ENCODE measurements around the gene RBM25. TPM values are rescaled to one million over a fixed set of nuclear protein-coding genes. Genes with fewer than 3 reads are reported as not detected.

Gene RBM25
- total RNA-seq, 1 donor: 32.9 TPM

- H3K9me3 ChIP-seq (ENCODE audit: low read depth, low read length): no peaks in the 10 kb centered on the region
- no peak overlapping the region for H2AFZ ChIP-seq (ENCODE audit: low read length)
- no peak for DNase-seq (ENCODE audit: insufficient read length, low spot score, missing footprints)
- no peaks in the 10 kb centered on the region for H3K27me3 ChIP-seq (ENCODE audit: insufficient read depth, low read length)
- peaks cover 2% of the 10 kb centered on the region for H4K20me1 ChIP-seq (ENCODE audit: insufficient read depth, low read length)
- TF ChIP-seq, protein P1, sequence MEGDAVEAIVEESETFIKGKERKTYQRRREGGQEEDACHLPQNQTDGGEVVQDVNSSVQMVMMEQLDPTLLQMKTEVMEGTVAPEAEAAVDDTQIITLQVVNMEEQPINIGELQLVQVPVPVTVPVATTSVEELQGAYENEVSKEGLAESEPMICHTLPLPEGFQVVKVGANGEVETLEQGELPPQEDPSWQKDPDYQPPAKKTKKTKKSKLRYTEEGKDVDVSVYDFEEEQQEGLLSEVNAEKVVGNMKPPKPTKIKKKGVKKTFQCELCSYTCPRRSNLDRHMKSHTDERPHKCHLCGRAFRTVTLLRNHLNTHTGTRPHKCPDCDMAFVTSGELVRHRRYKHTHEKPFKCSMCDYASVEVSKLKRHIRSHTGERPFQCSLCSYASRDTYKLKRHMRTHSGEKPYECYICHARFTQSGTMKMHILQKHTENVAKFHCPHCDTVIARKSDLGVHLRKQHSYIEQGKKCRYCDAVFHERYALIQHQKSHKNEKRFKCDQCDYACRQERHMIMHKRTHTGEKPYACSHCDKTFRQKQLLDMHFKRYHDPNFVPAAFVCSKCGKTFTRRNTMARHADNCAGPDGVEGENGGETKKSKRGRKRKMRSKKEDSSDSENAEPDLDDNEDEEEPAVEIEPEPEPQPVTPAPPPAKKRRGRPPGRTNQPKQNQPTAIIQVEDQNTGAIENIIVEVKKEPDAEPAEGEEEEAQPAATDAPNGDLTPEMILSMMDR (IDR thresholded peaks at IDR 0.05; ENCODE audit: extremely low read depth, low read depth, low read length): no peak
- H3K27ac ChIP-seq (ENCODE audit: low read depth, low read length): no peak overlapping the region
- no peak overlapping the region for H3K4me3 ChIP-seq (ENCODE audit: insufficient read depth, low read length)
- H3K79me2 ChIP-seq (ENCODE audit: insufficient read depth, low read length): peaks cover 41% of the 10 kb centered on the region
- no peak overlapping the region for H3K4me2 ChIP-seq (ENCODE audit: insufficient read depth, low read length)
- H3K36me3 ChIP-seq (ENCODE audit: insufficient read depth, low read length): peaks cover 23% of the 10 kb centered on the region
- H3K4me1 ChIP-seq (ENCODE audit: insufficient read depth, low read length): peaks cover 44% of the 10 kb centered on the region
These were observed 91.4 kb downstream of the RBM25 start for GRCh38 chr14:73149753-73150152.

DNA sequence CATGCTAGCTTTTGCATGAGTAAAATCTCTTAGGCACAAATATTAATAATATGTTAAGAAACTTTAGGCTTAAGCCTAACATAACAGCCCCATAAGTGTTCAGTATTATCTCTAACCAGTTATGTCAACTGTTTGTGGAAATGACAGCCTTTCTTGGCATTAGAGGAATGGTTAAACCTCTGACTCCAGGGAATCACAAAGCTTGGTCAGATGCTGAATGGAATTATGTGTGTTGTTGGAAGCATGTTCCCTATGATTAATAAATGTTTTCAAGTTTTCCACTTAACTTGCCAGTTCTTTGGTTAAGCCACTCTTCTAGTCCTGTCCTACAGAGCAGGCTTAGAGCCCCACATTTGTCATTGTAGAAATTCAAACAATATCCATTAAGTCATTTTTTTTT is 94.9 kb downstream of the RBM25 start:
- peaks cover 36% of the 10 kb centered on the region for H3K36me3 ChIP-seq (ENCODE audit: insufficient read depth, low read length)
- no peaks in the 10 kb centered on the region for H3K9me3 ChIP-seq (ENCODE audit: low read depth, low read length)
- peak; percentile 81 for DNase-seq (ENCODE audit: insufficient read length, low spot score, missing footprints)
- no peaks in the 10 kb centered on the region for H3K27me3 ChIP-seq (ENCODE audit: insufficient read depth, low read length)
- no peak overlapping the region for H2AFZ ChIP-seq (ENCODE audit: low read length)
- TF ChIP-seq, protein P1 (IDR thresholded peaks at IDR 0.05; ENCODE audit: extremely low read depth, low read depth, low read length): no peak
- peak overlapping the region; percentile 41 for H3K4me2 ChIP-seq (ENCODE audit: insufficient read depth, low read length)
- no peak overlapping the region for H3K4me3 ChIP-seq (ENCODE audit: insufficient read depth, low read length)
- H3K4me1 ChIP-seq (ENCODE audit: insufficient read depth, low read length): peaks cover 17% of the 10 kb centered on the region
- peaks cover 26% of the 10 kb centered on the region for H3K79me2 ChIP-seq (ENCODE audit: insufficient read depth, low read length)
- H4K20me1 ChIP-seq (ENCODE audit: insufficient read depth, low read length): no peaks in the 10 kb centered on the region
- peak overlapping the region; percentile 76 for H3K27ac ChIP-seq (ENCODE audit: low read depth, low read length)

DNA sequence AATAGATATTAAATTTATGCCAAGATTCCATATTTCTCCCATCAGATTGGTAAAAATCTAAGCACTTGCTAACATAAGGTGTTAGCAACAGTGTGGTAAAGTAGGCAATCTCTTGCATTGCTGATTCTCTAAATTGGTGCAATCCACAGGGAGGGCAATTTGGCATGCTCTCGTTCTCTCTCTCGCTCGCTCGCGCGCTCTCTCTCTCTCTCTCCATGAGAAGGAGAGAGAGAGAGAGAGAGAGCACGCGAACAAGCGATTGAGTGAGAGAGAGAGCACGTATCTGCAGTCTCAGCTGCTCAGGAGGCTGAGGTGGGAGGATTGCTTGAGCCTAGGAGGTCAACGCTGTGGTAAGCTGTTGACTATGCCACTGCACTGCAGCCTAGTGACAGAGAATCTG is 103.9 kb downstream of the RBM25 start:
- TF ChIP-seq, protein P1 (IDR thresholded peaks at IDR 0.05; ENCODE audit: extremely low read depth, low read depth, low read length): no peak
- Histone ChIP-seq H3K4me2 (ENCODE audit: insufficient read depth, low read length) (no peak overlapping the region), H3K4me3 (ENCODE audit: insufficient read depth, low read length) (no peak overlapping the region), H3K27me3 (ENCODE audit: insufficient read depth, low read length) (no peaks in the 10 kb centered on the region), H3K27ac (ENCODE audit: low read depth, low read length) (no peak overlapping the region), H3K9me3 (ENCODE audit: low read depth, low read length) (no peaks in the 10 kb centered on the region), H3K4me1 (ENCODE audit: insufficient read depth, low read length) (no peaks in the 10 kb centered on the region), H3K79me2 (ENCODE audit: insufficient read depth, low read length) (peaks cover 11% of the 10 kb centered on the region), H2AFZ (ENCODE audit: low read length) (no peak overlapping the region), H3K36me3 (ENCODE audit: insufficient read depth, low read length) (peaks cover 54% of the 10 kb centered on the region), H4K20me1 (ENCODE audit: insufficient read depth, low read length) (no peaks in the 10 kb centered on the region)
- DNase-seq (ENCODE audit: insufficient read length, low spot score, missing footprints): no peak

DNA sequence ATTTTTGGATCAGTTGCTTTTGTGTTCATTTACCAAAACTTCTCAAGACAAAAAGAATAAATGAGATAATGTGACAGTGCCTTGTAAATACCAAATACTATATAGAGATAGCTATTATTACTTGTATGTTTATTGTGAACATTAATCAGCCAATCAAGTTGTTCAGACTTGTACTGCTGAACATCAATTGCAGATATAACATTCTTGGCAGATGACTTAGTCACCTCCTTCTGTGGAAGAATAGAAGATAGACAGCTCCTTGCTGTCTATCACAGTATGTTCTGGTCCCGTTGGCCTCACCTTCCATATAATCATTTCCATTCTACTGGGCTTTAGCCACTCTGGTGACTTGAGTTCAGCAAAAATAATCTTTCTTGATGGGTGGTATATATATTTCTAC is 108.1 kb downstream of the RBM25 start:
- Histone ChIP-seq H3K4me1 (ENCODE audit: insufficient read depth, low read length) (no peaks in the 10 kb centered on the region), H4K20me1 (ENCODE audit: insufficient read depth, low read length) (no peaks in the 10 kb centered on the region), H3K27me3 (ENCODE audit: insufficient read depth, low read length) (no peaks in the 10 kb centered on the region), H2AFZ (ENCODE audit: low read length) (no peak overlapping the region), H3K79me2 (ENCODE audit: insufficient read depth, low read length) (no peaks in the 10 kb centered on the region), H3K4me2 (ENCODE audit: insufficient read depth, low read length) (no peak overlapping the region), H3K27ac (ENCODE audit: low read depth, low read length) (no peak overlapping the region), H3K4me3 (ENCODE audit: insufficient read depth, low read length) (no peak overlapping the region), H3K36me3 (ENCODE audit: insufficient read depth, low read length) (peaks cover 49% of the 10 kb centered on the region), H3K9me3 (ENCODE audit: low read depth, low read length) (no peaks in the 10 kb centered on the region)
- DNase-seq (ENCODE audit: insufficient read length, low spot score, missing footprints): no peak
- TF ChIP-seq, protein P1 (IDR thresholded peaks at IDR 0.05; ENCODE audit: extremely low read depth, low read depth, low read length): no peak

All from osteoblast (primary cell).